K562 (cell line): Measurements from ENCODE around the gene SOX30. TPM values are rescaled to one million over a fixed set of nuclear protein-coding genes. Genes with fewer than 3 reads are reported as not detected.
A peak's percentile ranks its signal among the peaks of the same experiment; 100 is the strongest.

ENCODE experiments used
- BCL6 ChIP-seq: fragments of 250-450 bp; sonication (Bioruptor Pico); IDR thresholded peaks from 2 replicates; pipeline ENCODE4 v1.4.0; 2020
- JUND ChIP-seq, 2 experiments: IDR thresholded peaks; 2 replicates in 1 of 2; 3 replicates in 1 of 2; pipeline ENCODE4 v1.6.1; 2011; ENCODE audit warnings: borderline replicate concordance in 2 of 2, low read depth in 2 of 2, low read length in 2 of 2, improper control_type of control experiment in 1 of 2, missing biosample characterization in 1 of 2, missing genetic modification characterization in 1 of 2, missing genetic modification reagents in 1 of 2
- MEF2A ChIP-seq: IDR thresholded peaks from 2 replicates; pipeline ENCODE4 v1.6.1; 2011; ENCODE audit warnings: low read depth, mild to moderate bottlenecking, low read length, moderate library complexity; ENCODE audit not compliant: control insufficient read depth
- MEIS2 ChIP-seq: fragments of 450-650 bp; IDR thresholded peaks from 2 replicates; pipeline ENCODE4 v1.6.1; 2014; ENCODE audit warnings: mild to moderate bottlenecking; ENCODE audit not compliant: partially characterized antibody
- MTA3 ChIP-seq: fragments of 450-650 bp; formaldehyde crosslinking; IDR thresholded peaks from 2 replicates; pipeline ENCODE4 v1.6.1; 2017; ENCODE audit warnings: mild to moderate bottlenecking, borderline replicate concordance
- STAT5A ChIP-seq: IDR thresholded peaks from 2 replicates; pipeline ENCODE4 v1.6.1; 2012; ENCODE audit warnings: low read length, inconsistent platforms, borderline replicate concordance
- ZNF232 ChIP-seq: sonication (generic); formaldehyde crosslinking; IDR thresholded peaks from 2 replicates; pipeline ENCODE4 v1.8.0; 2022; ENCODE audit warnings: mild to moderate bottlenecking, missing genetic modification reagents
- ZNF263 ChIP-seq: sonication (generic); formaldehyde crosslinking; IDR thresholded peaks from 2 replicates; pipeline ENCODE4 v1.8.0; 2022; ENCODE audit warnings: mild to moderate bottlenecking, missing genetic modification reagents, borderline replicate concordance
- ZNF444 ChIP-seq: fragments of 250-450 bp; sonication (Bioruptor Pico); IDR thresholded peaks from 2 replicates; pipeline ENCODE4 v1.4.0; 2020; ENCODE audit warnings: mild to moderate bottlenecking, moderate library complexity
- ZNF766 ChIP-seq: fragments of 200-800 bp; sonication (Bioruptor generic); conservative IDR thresholded peaks from 2 replicates; pipeline ENCODE4 v1.6.1; 2016; ENCODE audit warnings: missing genetic modification characterization, missing compliant biosample characterization
- polyA plus RNA-seq, 8 experiments: library from polyadenylated mRNA; depleted of rRNA in 4 of 8; stranded (reverse) in 5 of 8; unstranded in 3 of 8; fragments of >200 nt; fragmentation: Nextera tagmentation in 2 of 8; fragmentation: Illumina TruSeq in 1 of 8; extraction: Ambion mirVana in 2 of 8; extraction: Trizol in 1 of 8; gene quantifications; 2 replicates each; pipeline versions ENCODE4 v1.2.1 to v1.2.3, GENCODE V29; 2011 to 2014; ENCODE audit warnings: inconsistent platforms in 1 of 8, missing spikeins in 1 of 8
- total RNA-seq, 7 experiments: library from RNA; depleted of rRNA in 6 of 7; stranded (reverse); fragments of >200 nt in 6 of 7; fragmentation: Illumina TruSeq in 2 of 7; extraction: Trizol in 2 of 7; gene quantifications; 2 replicates each; pipeline versions ENCODE4 v1.2.1 to v1.2.3, GENCODE V29; 2011 to 2021; ENCODE audit warnings: low replicate concordance in 1 of 7
- TF ChIP-seq, protein P1 (sequence below): fragments of 450-650 bp; IDR thresholded peaks from 2 replicates; pipeline ENCODE4 v1.6.1; 2018; ENCODE audit not compliant: partially characterized antibody
- TF ChIP-seq, protein P2 (sequence below), 2 experiments: fragments of 450-650 bp; formaldehyde crosslinking in 1 of 2; IDR thresholded peaks; 2 replicates each; pipeline versions ENCODE4 v1.4.0 to v1.6.1; 2014 to 2020; ENCODE audit warnings: mild to moderate bottlenecking in 2 of 2, borderline replicate concordance in 1 of 2, low read depth in 1 of 2
- TF ChIP-seq, protein P3 (sequence below): fragments of 250-450 bp; sonication (Bioruptor Pico); IDR thresholded peaks from 2 replicates; pipeline ENCODE4 v1.8.0; 2021; ENCODE audit warnings: moderate library complexity, mild to moderate bottlenecking, inconsistent platforms
- TF ChIP-seq, protein P4 (sequence below): sonication (generic); IDR thresholded peaks from 2 replicates; pipeline ENCODE4 v1.6.1; 2016

The SOX30 gene
- total and polyA plus RNA-seq, 9 of the 15 experiments (the other 6 are each of a cell fraction or from before 2014, with no cell fraction given) = not detected

DNA sequence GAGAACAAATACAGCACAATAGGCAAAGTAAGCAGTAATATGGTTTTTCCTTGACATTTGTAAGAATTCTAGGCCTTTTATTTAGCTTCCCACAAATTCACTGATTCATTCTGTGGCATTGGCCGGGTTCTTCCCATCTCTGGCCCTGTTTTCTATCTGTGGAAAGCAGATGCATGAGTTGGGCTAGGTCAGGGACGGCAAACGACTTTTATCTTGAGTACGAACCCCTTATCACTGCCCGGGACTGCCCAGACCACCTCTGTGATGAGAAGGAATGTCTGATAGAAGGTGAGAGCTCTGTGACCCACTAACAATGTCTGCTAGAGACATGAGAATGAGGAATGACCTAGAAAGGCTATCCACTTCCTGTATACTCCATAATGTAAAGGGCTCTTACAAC lies 41.2 kb downstream of the SOX30 start (continued):
- TF ChIP-seq, protein P1, sequence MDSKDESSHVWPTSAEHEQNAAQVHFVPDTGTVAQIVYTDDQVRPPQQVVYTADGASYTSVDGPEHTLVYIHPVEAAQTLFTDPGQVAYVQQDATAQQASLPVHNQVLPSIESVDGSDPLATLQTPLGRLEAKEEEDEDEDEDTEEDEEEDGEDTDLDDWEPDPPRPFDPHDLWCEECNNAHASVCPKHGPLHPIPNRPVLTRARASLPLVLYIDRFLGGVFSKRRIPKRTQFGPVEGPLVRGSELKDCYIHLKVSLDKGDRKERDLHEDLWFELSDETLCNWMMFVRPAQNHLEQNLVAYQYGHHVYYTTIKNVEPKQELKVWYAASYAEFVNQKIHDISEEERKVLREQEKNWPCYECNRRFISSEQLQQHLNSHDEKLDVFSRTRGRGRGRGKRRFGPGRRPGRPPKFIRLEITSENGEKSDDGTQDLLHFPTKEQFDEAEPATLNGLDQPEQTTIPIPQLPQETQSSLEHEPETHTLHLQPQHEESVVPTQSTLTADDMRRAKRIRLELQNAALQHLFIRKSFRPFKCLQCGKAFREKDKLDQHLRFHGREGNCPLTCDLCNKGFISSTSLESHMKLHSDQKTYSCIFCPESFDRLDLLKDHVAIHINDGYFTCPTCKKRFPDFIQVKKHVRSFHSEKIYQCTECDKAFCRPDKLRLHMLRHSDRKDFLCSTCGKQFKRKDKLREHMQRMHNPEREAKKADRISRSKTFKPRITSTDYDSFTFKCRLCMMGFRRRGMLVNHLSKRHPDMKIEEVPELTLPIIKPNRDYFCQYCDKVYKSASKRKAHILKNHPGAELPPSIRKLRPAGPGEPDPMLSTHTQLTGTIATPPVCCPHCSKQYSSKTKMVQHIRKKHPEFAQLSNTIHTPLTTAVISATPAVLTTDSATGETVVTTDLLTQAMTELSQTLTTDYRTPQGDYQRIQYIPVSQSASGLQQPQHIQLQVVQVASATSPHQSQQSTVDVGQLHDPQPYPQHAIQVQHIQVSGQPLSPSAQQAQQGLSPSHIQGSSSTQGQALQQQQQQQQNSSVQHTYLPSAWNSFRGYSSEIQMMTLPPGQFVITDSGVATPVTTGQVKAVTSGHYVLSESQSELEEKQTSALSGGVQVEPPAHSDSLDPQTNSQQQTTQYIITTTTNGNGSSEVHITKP = no peak
- no peak for TF ChIP-seq ZNF263 (CRISPR knock-in tag)
- peak; percentile 86 for TF ChIP-seq STAT5A
- TF ChIP-seq, protein P2, sequence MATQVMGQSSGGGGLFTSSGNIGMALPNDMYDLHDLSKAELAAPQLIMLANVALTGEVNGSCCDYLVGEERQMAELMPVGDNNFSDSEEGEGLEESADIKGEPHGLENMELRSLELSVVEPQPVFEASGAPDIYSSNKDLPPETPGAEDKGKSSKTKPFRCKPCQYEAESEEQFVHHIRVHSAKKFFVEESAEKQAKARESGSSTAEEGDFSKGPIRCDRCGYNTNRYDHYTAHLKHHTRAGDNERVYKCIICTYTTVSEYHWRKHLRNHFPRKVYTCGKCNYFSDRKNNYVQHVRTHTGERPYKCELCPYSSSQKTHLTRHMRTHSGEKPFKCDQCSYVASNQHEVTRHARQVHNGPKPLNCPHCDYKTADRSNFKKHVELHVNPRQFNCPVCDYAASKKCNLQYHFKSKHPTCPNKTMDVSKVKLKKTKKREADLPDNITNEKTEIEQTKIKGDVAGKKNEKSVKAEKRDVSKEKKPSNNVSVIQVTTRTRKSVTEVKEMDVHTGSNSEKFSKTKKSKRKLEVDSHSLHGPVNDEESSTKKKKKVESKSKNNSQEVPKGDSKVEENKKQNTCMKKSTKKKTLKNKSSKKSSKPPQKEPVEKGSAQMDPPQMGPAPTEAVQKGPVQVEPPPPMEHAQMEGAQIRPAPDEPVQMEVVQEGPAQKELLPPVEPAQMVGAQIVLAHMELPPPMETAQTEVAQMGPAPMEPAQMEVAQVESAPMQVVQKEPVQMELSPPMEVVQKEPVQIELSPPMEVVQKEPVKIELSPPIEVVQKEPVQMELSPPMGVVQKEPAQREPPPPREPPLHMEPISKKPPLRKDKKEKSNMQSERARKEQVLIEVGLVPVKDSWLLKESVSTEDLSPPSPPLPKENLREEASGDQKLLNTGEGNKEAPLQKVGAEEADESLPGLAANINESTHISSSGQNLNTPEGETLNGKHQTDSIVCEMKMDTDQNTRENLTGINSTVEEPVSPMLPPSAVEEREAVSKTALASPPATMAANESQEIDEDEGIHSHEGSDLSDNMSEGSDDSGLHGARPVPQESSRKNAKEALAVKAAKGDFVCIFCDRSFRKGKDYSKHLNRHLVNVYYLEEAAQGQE (IDR thresholded peaks at IDR 0.05; ENCODE audit: borderline replicate concordance) = peak; percentile 72
- TF ChIP-seq, protein P2 (CRISPR knock-in tag; IDR thresholded peaks at IDR 0.05; ENCODE audit: low read depth) = no peak
- TF ChIP-seq JUND (IDR thresholded peaks at IDR 0.05; ENCODE audit: borderline replicate concordance, low read depth, low read length) = peak; percentile 56; the same call in 1 of the 2 replicates
- TF ChIP-seq JUND (tag; IDR thresholded peaks at IDR 0.05; ENCODE audit: borderline replicate concordance, low read depth, low read length) = peak; percentile 30; the same call in 1 of the 3 replicates
- TF ChIP-seq ZNF444 (CRISPR knock-in tag) = no peak
- no peak for TF ChIP-seq ZNF232 (CRISPR knock-in tag)
- TF ChIP-seq ZNF766 (CRISPR knock-in tag) = 0 out of 2 replicates have a peak, but pooled peaks have one; percentile 26
- no peak for TF ChIP-seq BCL6 (CRISPR knock-in tag)
- TF ChIP-seq MTA3 = peak; percentile 60; the same call in 1 of the 2 replicates
- TF ChIP-seq, protein P3, sequence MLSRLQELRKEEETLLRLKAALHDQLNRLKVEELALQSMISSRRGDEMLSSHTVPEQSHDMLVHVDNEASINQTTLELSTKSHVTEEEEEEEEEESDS (CRISPR knock-in tag) = no peak
- peak; percentile 34 for TF ChIP-seq MEIS2
- TF ChIP-seq, protein P4, sequence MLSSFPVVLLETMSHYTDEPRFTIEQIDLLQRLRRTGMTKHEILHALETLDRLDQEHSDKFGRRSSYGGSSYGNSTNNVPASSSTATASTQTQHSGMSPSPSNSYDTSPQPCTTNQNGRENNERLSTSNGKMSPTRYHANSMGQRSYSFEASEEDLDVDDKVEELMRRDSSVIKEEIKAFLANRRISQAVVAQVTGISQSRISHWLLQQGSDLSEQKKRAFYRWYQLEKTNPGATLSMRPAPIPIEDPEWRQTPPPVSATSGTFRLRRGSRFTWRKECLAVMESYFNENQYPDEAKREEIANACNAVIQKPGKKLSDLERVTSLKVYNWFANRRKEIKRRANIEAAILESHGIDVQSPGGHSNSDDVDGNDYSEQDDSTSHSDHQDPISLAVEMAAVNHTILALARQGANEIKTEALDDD = no peak
- no peak for TF ChIP-seq MEF2A
